Islet precursor cell (in vitro differentiated cells): Measurements from ENCODE around the gene SRMS.
"Not testable (repeated sequence)": the region's sequence is repeated elsewhere in the genome, so short reads cannot be mapped to it uniquely, and the experiment has no call there.

Experiments
- DNase-seq: peaks from one replicate; pipeline ENCODE4 v3.0.0-alpha.2; 2018

The SRMS gene

GRCh38 chr20:63565021-63565698 lies 17.6 kb upstream of the SRMS start:
- DNase-seq, result no peak

- no peak for DNase-seq
Observed at GRCh38 chr20:63564036-63564810, 16.7 kb upstream of the SRMS start.

- DNase-seq, result no peak
Observed at GRCh38 chr20:63563225-63563935, 15.8 kb upstream of the SRMS start.

GRCh38 chr20:63562461-63563224 lies 15.1 kb upstream of the SRMS start:
- DNase-seq, result no peak

GRCh38 chr20:63561624-63562396 lies 14.3 kb upstream of the SRMS start:
- no peak for DNase-seq

GRCh38 chr20:63560856-63561609 lies 13.5 kb upstream of the SRMS start:
- no peak for DNase-seq

GRCh38 chr20:63560333-63560805 lies 12.8 kb upstream of the SRMS start:
- DNase-seq, result no peak

DNA sequence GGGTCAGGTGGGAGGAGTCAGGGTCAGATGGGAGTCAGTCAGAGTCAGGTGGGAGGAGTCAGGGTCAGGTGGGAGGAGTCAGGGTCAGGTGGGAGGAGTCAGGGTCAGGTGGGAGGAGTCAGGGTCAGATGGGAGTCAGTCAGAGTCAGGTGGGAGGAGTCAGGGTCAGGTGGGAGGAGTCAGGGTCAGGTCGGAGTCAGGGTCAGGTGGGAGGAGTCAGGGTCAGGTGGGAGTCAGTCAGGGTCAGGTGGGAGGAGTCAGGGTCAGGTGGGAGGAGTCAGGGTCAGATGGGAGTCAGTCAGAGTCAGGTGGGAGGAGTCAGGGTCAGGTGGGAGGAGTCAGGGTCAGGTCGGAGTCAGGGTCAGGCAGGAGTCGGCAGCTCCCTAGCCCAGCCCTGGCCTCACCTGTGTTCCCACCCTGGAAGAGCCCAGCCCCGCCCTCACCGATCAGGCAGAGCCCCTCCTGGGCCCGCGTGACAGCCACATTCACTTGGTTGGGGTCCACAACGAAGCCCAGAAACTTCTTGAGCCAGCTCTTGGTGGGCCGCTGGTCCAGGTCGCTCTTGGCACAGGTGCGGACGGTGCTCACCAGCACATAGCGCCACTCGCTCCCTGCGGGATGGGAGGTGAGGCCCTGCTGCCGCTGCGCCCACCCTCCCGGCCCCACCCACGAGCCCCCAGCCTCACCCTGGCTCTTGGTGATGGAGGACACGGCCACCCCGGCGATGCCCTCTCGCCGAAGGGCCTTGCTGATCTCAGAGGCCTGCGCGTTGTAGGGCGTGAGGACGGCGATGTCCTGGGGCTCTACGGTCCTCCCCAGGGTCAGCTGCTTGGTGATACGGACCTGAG lies 12.2 kb upstream of the SRMS start:
- DNase-seq, result not testable (repeated sequence)

DNA sequence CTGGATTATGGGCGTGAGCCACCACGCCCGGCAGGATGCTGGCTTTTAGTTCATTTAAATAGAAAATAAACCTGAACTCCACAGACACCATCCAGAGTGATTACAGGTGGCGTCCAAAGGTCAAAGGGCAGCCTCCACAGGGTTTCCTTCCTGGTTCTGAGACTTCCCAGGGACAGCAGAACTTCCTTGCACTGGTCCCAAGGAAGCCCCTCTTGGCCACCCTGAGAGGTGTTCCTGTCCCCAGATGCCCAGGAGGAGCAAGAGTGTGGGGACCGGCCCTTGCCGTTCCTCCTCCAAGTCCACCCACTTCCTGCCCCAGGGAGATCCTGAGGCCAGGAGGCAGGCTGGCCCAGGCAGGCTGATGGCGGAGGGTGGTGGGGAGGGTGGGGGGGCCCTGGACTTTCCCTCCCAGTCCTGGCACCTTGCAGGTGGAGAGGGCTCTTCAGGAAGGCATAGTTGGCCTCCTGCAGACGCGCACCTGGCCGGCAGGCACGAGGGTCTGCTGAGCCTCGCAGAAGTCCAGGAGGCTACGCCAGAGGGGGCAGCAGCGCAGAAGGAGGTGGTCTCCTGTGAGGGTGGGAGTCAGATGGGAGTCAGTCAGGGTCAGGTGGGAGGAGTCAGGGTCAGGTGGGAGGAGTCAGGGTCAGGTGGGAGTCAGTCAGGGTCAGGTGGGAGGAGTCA lies 11.4 kb upstream of the SRMS start:
- no peak for DNase-seq

- no peak for DNase-seq
Observed at GRCh38 chr20:63557481-63557891, 9.9 kb upstream of the SRMS start.

- DNase-seq, result no peak
Observed at GRCh38 chr20:63556873-63557478, 9.4 kb upstream of the SRMS start.

- no peak for DNase-seq
Observed at GRCh38 chr20:63555661-63556381, 8.3 kb upstream of the SRMS start.

DNA sequence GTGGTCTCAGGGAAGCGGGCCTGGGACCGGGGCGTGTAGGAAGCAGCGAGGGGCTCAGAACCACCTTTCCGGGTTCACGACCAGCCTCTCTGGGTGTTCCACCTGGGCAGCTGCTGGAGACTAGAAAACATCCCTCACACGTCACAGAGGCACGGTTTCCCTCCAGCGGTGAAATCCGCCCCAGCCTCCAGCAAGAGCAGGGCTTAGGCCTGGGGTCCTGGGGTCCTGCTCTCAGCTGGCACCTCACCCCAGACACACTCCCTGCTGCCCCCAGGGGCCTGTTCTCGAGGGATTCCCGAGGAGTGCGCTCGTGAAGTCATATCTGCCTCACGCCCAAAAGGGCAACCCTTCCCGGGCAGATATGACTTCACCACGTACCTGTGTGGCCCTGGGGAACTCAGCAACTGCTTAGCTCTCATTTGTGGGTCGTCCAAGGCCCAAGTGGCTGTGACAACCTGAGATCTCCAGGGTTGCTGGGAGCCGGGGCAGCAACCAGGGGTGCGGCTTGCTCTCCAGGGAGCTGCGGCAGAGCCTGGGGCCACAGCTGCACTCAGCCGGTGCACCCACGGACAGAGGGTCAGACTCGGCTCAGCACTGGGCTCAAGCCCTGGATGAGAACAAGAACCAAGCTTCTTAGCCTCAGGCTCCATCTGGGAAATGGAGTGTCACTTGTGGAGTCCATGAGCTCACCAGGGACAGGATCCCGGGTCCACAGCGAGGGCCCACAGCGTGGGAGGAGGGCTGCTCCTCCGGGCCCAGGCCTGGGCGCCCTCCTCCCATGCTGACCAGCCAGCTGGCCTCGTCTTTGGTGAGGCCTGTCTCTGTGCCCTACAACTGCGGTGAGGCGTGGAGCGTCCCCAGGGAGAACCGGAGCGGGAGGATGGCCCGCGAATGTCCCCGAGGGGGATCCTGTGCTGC lies 7.1 kb upstream of the SRMS start:
- DNase-seq, result no peak

DNA sequence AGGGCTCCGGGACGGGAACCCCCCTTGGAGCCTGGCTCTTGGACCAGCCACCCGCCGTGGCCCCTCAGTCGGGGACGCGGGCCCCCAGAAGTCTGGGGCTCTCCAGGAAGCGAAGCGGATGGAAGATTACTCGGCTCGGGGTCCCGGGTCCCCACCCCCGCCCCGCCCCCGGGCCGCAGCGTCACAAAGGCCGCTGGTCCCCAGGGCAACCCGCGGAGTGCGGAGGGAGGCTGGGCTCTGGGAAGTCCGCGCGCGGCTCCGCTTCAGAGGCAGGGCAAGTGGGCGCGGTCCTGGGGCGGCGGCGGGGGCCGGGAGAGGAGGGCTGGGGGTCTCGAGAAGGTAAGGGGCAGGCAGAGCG lies 6.4 kb upstream of the SRMS start, which contains the start of gene FNDC11:
Gene FNDC11, plus strand, starts transcription at position 227 of the 358 bp plus-strand sequence. CDS start 1,505 bp downstream, outside the sequence.
- DNase-seq, result no peak

GRCh38 chr20:63553251-63553932 lies 5.8 kb upstream of the SRMS start:
- peak; percentile 92 for DNase-seq

- no peak for DNase-seq
Observed at GRCh38 chr20:63552481-63553249, 5.1 kb upstream of the SRMS start.
